D721Med (cell line): ENCODE measurements around the gene MUC4.
"Not testable (repeated sequence)": the region's sequence is repeated elsewhere in the genome, so short reads cannot be mapped to it uniquely, and the experiment has no call there.

Experiments
- DNase-seq: peaks from one replicate; pipeline ENCODE4 v3.0.0; 2011; ENCODE audit warnings: low spot score; ENCODE audit not compliant: insufficient read length
- FAIRE-seq: peaks from 2 replicates; lab custom pipeline; 2011; peaks lifted over from hg19 to GRCh38; lab: Jason Lieb, UNC
- TF ChIP-seq, protein P1 (sequence below): IDR thresholded peaks from 2 replicates; pipeline ENCODE4 v1.5.1; 2012; ENCODE audit warnings: mild to moderate bottlenecking, control low read depth; ENCODE audit not compliant: insufficient read depth; ENCODE audit errors: missing control alignments

Gene MUC4

DNA sequence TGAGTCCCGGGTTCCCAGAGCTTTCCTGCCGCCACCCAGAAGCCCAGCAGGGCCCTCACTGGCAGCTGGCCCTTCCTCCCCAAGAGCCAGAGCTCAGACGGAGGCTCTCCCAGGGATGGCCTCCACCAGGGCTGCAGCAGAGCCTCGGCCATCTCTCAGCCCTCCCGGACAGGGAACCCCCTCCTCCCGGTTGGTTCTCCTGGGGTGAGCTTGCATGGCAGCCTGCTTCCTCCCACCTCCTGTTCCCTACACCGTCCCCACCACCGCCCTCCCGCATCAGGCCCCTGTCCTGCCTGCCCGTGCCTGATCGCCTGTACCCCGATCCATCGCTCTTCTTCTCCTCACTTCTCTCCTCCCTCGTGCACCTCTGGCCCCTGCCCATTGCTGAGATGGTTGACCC, 24.1 kb upstream of the MUC4 start:
- TF ChIP-seq, protein P1, sequence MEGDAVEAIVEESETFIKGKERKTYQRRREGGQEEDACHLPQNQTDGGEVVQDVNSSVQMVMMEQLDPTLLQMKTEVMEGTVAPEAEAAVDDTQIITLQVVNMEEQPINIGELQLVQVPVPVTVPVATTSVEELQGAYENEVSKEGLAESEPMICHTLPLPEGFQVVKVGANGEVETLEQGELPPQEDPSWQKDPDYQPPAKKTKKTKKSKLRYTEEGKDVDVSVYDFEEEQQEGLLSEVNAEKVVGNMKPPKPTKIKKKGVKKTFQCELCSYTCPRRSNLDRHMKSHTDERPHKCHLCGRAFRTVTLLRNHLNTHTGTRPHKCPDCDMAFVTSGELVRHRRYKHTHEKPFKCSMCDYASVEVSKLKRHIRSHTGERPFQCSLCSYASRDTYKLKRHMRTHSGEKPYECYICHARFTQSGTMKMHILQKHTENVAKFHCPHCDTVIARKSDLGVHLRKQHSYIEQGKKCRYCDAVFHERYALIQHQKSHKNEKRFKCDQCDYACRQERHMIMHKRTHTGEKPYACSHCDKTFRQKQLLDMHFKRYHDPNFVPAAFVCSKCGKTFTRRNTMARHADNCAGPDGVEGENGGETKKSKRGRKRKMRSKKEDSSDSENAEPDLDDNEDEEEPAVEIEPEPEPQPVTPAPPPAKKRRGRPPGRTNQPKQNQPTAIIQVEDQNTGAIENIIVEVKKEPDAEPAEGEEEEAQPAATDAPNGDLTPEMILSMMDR = no peak
- DNase-seq (no peak), FAIRE-seq (no peak)

DNA sequence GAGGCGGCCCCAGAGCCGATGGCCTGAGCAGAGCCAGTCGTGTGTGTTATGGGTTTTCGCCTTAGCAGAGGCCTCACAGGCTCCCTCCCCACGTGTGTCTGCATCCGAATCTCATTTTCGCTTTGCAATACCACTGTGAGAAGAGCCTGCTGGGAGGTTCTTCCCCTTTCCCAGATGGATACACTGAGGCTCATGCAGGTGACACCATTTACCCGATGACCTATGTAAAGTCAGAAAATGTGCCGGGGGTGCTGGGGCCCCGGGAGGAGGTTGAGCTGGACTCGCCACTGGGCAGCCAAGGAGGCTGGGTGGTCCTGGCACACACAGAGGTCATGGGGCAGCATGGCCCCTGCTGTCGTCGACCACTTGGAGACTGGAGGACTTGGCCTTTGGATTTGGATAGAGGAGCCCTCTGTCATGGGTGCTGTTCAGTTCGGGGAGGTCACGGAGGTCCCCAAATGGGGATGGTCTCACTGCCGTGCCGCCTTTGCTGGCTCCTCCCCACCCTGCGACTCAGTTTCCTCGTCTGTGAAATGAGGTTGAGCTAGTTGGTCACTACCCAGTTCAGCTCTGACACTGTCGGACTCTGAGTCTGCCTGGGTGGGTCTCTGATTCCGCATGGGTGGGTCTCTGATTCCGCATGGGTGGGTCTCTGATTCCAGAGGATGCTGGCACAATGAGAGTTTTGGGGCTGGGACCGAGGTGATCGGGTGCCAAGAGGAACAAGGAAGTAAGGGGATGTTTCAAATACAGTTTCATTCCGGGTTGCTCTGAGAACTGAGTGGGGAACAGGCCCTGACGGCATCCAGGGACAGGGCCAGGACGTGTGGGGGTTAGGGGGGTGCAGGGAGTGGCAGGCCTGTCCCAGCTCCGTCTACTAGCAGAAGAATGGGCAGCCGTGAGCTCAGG, 23.2 kb upstream of the MUC4 start:
- no peak for FAIRE-seq
- DNase-seq = no peak
- TF ChIP-seq, protein P1 = no peak

GRCh38 chr3:195829897-195830254, 18.1 kb upstream of the MUC4 start:
- no peak for FAIRE-seq
- no peak for DNase-seq
- TF ChIP-seq, protein P1 = no peak

- FAIRE-seq (no peak), DNase-seq (no peak)
- TF ChIP-seq, protein P1 = no peak
Measured at GRCh38 chr3:195828762-195829161, 17.0 kb upstream of the MUC4 start.

DNA sequence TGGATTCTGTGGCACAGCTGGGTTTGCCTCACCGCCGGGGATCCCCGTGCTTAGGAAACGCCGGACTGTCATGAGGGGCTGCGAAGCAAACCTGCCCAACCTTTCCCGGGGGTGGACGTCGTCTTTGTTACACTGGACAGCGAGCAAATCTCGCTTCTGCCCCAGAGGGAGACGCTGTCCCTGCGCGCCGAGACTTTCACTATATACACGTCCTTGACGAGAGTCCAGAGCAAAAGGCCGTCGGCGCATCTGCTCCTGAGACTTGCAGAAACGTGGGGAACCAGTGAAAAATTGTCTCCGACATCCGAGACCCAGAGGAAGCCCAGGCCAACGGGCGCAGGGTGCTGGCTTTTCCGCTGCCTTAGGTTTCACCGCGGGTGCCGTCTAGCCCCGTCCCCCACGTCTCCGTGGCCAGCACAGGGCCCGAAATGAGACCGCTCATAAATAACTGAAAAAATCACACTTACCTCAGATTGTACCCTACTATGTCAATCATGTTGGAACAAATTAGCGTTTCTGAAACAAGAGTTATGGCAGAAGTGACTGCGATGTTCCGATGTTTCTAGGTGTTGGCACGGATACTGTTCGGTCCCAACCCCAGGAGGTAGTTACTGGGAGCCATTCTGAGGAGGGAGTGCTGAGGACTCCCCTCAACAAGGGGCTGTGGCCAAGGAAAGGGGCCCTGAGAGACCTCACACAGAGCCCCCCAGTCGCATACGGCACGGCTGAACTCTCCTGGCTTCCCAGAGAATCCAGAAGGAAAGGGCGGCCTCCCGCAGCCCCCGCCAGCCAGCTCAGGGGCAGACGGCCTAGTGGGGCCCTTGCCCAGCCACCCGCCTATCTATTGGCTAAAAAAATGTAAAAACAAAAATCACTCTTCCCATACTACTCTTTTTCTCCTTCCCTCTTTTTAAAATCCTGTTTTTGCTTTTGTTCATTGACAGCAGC, 14.4 kb upstream of the MUC4 start:
- TF ChIP-seq, protein P1 = no peak
- FAIRE-seq (no peak), DNase-seq (no peak)

- no peak for FAIRE-seq
- TF ChIP-seq, protein P1 = no peak
Measured at GRCh38 chr3:195825191-195825588, 13.5 kb upstream of the MUC4 start.

GRCh38 chr3:195824425-195825190, 12.9 kb upstream of the MUC4 start:
- FAIRE-seq, DNase-seq: not testable (repeated sequence)

More at GRCh38 chr3:195825191-195825588, 13.5 kb upstream of the MUC4 start:
- DNase-seq = no peak
